NCI-H510A (cell line): Measurements from ENCODE around the gene CEP78.
A peak's percentile ranks its signal among the peaks of the same experiment; 100 is the strongest.

ENCODE experiments used
- DNase-seq: peaks from one replicate; lab custom pipeline; 2025; lab: John Stamatoyannopoulos, UW

The CEP78 gene

DNA sequence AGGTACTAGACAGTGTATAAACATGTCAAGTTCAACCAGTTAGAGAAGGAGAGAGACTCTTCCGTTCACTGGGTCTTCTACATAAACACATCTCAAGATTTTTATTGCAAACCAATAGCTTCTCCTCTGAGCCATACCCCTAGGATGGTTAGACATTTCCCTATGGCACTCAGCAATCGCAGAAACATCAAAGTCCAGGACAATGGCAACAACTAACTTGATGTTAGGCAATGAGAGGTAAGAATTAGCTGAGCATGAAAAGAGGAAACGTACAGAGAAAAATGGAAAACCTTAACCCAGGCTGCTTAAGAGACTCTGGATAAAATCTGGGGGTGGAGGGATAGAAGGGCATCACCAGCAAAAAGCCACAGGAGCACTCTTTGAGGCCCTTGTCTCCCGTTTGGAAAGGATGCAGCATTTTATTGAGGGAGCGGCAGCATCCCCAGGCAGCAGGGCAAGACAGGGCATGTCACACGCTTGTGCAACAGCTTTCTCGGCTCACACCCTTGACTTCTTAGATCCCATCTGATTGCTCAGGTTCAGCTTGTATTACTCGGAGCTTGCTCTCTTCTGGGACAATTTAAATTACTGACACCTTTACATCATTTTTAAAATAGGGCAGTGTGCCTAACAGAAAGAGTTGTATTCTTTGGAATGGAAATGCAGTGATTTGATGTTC is 52.5 kb downstream of the CEP78 start:
- DNase-seq = peak; percentile 24

DNA sequence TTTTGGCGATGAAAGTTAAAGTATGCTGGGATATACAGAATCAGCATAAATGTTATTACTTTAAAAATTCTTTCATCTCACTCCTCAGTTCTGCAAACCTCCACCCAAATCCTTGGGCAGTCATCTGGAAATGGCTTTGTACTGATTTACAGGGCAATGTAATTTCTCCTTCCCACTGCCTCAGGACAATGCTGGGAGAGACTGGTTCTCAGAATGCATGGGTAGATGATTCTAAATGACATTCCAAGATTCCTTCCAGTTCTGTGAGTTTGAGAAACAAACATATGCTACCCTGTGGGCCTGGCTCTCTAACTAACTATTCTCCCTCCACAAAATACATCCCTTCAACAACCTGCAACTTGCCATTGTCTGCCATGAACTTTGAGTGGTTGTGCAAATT is 53.6 kb downstream of the CEP78 start:
- DNase-seq = no peak

DNA sequence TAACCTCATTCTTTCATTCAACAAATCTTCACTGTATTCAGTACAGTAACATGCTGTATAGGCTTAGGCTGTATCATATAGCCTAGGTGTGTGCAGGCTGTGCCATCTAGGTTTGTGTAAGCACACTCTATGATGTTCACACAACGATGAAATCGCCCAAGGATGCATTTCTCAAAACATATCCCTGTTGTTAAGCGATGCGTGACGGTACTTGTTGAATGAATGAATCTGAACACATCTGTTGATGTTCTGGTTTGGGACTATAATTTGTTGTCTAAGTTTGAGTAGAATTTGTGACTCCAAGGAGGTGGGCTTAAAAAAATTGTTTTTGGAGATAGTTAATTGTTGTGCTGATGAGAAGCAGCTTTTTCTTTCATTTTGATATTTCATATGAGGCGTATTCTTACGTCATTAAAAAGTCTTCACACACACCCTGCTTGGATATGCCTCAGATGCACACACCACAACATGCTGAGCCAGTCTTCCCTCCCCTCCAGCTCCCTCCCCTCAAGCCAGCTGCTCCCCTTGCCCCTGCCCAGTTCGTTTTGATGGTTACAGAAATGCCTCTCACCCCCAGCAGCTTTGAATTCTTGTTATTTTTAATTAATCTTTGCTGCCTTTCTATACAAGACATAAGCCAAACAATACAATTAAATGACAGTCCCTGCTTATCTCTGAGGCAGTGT is 55.5 kb downstream of the CEP78 start:
- DNase-seq = no peak

DNA sequence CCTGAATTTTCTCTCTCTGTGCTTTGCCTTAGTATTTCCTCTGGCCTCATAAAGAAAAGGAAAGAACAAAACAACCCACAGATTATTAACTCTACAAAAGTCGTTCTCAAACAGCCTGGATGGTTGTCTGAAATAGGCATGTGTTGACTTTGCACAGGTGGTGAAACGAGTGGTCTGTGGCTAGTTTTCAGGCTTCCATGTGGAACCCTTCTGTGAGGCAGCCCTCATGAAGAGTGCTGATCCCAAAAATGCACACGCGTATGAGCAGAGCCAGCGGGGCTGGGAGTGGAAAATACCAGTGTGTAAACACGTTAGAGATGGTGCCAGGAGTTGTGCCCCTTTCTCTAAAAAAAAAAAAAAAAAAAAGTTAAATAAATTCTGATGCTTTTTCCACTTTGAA is 56.2 kb downstream of the CEP78 start:
- DNase-seq = peak; percentile 23

DNA sequence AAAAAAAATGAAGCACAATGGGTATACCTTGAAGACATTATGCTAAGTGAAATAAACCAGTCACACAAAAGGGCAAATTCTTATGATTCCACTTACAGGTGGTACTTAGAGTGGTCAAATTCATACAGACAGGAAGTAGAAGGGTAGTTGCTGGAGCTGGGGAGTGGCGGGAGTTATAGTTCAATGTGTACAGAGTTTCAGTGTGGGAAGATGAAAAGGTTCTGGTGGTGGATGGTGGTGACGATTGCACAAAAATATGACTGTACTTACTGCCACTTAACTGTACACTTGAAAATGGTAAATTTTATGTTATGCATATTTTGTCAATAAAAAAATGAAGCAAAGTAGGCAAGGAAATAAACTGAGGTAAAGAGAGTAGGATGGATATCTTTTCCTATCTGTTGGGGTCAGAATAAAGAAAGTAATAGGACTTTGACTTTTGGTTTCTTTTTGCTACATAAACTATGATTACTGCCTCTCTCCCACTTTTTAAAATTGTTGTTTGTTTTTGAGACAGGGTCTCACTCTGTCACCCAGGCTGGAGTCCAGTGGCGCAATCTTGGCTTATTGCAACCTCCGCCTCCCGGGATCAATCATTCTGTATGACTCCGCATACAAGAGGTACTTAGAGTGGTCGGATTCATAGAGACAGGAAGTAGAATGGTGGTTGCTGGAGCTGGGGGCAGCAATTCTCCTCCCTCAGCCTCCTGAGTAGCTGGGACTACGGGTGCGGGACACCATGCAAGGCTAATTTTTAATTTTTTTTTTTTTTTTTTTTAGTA is 57.0 kb downstream of the CEP78 start:
- DNase-seq = no peak

DNA sequence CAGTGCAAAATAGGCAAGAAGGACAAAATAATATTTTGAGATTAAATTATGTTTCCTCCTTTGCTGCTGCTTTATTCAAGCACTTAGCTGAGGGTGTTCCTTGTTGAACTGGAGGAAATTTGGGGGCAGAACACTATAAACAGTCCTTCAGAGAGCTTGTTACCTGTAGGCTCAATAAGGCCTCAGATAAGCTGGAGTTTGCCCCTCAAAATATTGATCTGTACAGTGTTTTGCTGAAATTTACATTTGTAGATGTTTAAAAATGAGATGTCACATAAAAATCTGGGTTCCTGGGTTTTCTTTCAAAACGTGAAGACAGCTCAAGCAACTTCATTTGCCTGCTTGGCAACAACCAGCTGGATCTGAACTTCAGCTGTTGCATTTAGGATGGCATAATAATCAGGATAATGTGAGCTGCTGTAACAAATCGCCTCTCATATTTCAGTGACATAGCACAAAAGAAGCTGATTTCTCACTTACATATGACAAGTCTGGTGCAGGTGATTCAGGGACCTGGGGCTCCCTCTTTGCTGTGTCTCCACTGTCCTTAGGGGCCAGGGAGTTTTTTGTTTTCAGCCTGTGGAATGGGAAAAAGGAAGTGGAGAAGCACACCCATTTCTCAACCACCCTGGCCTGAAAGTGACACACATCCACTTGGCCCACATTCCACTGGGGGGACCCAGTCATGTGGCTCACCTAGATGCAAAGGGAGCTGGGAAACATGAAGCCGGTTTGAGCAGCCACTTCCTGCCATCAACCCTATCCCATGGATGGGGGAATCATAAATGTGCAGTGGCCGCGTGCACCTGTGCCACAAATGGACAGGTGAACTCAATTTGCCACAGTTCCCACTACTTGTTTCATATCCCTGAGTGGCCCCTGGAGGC is 58.7 kb downstream of the CEP78 start:
- no peak for DNase-seq

DNA sequence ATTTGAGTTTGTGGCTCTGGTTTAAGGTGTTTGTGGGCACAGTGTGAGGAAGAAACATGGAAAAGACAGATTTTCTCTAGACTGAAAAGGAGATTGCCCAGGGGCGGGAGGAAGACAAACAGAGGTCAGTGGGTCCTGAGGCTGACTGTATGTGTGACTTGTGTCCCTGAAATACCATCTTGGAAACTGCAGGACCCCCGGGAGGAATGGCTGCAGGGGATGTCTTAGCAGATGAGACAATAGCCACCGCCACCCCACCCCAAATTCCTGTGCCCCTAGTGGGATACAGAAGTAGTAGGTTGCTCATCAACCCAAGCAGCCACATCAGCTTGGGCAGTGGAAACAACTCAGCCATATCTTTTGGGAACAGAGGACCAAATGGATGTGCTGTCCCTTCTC is 59.3 kb downstream of the CEP78 start:
- DNase-seq = no peak

DNA sequence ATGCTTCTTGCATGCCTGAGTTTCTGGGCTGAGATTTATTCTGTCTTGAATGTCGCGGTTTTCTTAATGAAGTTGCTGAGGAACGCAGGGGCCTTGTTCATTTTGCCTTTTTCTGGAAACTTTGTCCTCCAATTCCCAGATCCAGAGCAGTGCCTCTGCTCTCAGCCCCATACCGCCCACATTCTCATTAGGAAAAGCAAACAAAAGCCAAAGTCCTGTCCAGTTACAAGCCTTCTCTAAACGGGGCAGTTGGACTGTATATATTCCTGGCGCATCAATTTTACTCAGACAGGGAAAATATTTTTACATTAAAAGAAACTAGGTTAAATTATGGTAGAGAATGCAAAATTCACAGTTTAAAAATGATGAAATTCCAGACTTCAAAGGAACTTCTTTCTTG is 59.9 kb downstream of the CEP78 start:
- no peak for DNase-seq

DNA sequence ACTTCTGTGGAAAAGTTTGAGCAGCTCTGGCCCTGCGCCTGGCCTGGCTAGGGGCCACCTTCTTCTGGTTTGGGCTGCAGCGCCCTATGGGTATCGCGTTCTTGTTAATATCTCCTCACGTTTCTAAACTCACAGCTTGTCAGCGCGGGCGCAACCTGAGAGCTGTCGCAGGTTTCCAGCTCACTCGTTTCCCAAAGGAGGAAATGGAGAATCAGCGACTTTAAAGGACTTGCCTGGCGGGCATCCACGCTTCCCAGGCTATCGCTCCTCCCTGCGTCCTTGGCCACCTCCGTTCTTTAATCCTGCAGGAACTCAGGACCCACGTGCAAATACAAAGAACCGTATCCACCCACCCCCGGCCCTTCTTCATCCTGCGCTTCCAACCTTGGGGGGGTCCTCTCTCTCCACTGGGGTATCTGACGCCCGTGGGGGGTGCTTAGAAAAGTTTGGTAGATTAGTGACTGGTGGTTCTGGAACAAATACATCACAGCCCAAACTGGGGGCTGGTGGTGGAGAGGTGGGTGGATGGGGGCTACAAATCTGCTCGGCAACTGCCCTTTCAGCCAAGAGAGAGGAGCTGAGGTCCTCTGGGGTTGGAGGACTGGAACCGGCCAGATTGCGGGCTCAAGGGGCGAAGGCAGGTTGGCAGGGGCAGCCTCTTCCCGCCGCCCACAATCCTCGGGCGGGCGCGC is 60.5 kb downstream of the CEP78 start:
- peak; percentile 36 for DNase-seq

DNA sequence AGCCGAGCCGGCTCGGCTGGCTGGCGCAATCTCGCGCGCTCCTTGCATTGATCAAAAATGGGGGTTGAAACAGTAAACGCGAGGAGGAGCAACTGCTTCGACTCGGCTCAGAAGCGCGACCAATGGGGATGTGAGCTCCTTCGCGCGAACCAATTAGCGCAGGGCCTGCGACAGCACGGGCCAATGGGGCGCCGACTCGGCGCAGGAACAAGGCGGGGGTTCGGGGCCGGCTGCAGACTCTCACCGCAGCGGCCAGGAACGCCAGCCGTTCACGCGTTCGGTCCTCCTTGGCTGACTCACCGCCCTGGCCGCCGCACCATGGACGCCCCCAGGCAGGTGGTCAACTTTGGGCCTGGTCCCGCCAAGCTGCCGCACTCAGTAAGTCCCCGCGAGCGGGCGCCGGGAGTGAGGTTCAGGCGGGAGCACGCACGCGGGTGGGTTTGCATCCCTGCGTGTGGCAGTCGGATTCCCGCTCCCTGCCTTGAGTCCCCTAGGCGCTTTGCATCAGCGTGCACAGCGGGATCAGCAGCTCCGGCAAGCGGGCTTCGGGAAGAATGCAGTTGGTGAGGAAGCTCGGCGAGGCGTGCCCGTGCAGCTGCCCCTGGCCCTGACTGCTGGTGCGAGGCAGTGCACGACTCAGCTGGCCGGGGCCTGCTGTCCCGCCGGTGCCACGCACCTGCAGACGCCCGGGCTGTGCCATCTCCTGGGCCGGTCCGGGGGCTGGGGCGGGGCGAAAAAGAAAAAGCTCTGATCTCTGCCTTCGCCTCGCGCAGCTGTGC is 61.2 kb downstream of the CEP78 start, which contains the start of gene PSAT1:
Gene PSAT1 (plus strand): TSS at position 233 of the 779 bp plus-strand sequence. CDS start 86 bp downstream, at position 319.
- DNase-seq = peak; percentile 94

DNA sequence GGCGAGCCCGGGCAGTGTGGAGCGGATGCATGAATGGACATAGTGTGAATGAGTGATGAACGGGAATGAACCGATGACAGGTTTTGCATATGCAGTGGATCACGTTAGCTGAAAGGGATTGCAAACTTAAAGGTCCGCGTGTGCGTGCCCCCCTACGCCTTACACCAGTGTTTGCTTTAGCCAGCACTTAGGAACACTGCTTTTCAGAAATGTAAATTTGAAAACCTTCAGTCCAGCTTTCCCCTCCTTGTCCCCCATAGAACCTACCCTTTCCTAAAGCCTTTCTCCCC is 61.7 kb downstream of the CEP78 start:
- no peak for DNase-seq

DNA sequence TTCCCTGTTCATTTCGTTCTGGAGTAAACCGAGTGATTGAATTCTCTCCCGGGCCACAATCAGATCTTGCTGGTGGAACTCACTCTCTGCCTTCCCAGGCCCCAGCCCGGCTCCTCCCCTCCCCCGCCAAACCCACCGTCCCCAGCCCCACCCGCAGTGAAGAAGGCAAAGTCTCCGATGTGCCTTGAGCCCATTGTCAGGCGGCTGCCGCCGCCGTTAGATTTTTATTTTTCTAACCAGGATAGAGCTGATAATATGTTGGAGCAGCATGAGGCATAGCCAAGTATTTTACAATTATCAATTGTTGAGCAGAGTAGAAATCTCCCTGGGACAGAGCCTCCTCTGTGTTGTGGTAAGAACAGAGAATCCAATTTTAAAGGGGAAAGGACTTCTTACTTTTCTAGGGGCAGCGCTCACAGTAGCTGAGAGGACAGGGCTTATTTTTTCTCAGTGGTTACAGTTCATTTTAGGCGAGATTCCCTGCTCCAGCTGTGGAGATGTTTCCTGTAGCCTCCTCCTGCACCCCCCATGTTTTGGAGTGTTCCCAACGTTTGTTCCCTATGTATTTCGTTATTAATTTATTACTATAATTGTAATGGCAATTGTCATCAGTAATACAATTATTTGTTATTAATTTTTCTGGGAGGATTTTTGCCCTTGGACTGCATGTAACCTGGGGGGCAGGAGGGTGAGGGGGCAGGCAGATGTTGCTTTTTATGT is 62.3 kb downstream of the CEP78 start:
- DNase-seq = no peak

DNA sequence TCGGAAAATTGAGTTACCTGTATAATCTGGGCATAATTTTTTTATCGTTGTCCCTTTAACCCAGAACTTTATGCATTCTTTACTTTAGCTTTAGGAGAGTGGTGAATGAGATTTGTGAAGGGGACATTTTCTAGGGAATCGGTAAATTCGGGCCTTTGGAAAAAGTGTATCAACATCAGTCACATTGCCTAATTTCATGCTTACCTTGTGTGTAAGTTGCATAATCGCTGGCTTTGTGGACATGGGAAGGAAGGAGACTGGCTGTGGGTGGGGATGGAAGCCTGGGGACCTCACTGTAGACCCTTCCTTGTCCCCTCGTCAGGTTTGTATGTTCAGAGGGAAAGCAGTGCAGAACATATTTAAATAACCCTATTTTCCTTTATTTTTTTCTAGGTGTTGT is 64.3 kb downstream of the CEP78 start:
- no peak for DNase-seq

DNA sequence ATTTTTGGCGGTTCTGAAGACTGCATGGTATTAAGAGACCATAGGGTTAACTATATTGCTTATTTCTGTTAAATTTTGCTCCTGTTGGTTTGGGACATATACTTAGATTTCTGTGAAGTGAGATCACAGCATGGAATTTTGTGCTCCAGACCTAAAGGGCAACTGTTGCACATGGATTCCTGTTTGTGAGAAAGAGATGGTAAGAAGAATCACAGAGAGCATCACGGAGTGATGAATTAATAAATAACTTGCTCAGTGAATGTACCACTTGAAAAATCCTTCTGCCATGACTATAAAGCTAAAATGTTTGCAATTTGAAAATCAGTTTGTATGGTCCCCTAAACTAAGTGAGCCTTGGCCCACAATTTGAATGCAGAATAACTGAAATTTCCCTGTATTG is 65.6 kb downstream of the CEP78 start:
- DNase-seq = no peak

DNA sequence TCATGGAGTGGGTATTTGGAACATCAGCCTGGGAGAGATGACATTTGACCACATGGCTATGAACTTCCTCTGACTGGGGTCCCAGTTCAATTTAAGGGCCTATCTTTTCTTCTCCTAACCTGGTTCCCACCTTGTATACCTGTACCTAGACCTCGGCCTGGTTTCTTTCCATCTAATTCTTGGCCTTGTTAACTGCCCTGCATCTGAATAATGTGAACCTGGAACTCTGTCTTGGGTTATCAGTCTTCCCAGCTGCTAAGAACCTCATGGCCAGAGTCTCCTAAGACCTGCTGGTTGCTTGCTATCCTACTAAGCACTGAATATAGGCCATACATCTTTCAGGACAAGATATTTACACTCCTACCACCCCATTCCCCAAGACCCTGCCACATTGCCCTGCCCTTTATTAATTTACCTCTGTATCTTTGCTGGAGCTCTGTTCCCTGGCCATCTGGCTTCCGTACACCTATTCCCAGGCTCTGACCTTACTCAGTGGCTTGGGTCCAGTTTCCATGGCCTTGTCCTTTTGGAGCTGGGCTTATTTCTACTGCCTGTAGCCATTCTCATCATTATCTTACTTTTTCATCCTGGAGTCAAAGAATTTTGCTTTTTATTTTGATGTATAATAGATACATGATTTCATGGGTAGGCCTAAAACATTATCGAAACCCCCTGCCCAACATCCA is 67.6 kb downstream of the CEP78 start:
- no peak for DNase-seq

DNA sequence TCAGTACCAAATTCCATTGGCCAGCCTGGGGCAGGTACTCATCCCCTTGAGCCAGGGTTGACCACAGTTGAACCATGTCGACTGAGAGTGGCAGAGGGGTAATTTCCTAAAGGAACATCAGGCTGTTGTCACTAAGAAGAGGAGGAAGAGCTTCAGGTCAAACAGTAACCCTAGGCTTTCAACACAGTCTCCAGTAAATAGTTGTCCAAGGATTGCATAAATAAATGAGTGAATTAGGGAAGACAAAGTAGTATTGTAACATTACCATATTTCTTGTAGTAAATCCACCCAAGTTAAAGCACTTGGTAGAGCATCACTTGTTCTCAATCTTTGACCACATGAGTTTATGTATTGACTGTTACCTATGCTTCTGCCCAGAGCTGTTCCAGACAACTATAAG is 68.5 kb downstream of the CEP78 start:
- DNase-seq = no peak

DNA sequence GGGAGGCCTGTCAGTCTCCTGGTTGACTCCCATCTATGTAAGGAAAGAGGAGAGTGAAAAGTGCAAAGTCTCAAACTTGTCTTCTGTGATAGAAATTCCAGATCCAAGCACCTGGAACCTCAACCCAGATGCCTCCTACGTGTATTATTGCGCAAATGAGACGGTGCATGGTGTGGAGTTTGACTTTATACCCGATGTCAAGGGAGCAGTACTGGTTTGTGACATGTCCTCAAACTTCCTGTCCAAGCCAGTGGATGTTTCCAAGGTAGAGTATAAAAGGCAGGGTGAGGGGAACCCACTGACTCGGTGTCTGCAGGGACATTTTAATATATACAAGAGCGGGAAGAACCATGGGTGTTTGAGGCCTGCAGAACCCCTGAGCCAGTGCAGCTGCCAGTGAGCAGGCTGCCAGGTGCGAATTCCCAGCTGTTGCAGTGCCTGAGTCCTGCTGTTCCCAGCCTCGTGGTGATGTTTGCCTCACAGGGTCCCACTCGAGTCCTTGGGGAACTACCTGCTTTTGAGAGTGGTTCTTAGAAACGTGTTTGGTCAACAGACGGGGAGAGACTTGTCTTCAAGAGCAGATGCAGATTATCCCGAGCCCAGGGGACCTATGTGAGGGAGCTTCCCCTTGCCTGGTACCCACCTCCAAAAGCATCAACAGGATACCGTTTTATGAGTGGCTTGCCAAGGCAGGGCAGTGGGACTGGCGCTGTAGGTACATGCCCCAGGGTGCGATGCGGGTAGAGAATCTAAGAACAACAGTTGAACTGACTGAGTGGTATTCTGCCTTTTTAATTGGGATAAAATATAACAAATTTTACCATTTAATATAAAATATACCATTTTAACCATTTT is 70.6 kb downstream of the CEP78 start:
- no peak for DNase-seq

DNA sequence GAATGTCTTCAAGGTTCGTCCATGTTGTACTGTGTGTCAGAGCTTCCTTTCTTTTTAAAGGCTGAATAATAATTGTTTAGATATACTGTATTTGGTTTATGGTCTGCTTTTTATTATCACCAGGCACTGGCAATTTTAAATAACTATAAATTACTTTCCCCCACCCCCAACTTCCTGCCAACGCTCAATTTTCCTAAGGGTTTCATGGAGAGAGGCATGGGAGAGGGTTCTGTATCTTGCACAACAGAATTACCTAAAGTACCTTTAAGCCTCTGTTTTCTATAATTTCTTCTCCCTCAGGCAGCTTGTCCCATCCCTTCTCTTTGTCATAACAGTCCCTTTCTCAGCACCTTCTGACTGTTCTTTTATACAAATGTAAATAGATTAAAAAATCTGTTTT is 71.5 kb downstream of the CEP78 start:
- no peak for DNase-seq

DNA sequence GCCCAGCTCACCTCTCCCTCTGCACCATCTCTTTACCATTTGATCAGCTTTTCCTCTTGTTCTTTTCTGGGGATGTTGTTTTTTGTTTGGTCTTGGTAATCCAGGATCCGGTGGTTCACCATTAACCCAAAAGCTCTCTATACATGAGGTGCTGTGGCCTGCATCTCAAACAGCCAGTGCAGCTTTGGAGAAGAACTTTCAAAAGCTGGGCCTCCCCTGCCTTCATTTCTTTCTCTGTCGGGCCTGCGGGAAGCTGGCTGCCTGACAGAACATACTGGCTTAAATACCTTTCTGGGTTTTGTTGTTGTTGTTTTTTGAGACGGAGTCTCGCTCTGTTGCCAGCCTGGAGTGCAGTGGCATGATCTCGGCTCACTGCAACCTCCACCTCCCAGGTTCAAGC is 73.2 kb downstream of the CEP78 start:
- no peak for DNase-seq
